ENCODE results near the gene DCK. TPM values are rescaled to one million over a fixed set of nuclear protein-coding genes. Genes with fewer than 3 reads are reported as not detected.
A peak's percentile ranks its signal among the peaks of the same experiment; 100 is the strongest.

DCK gene
- total and polyA plus RNA-seq, 4 donors, result 5.3 to 24.3 (median 12.3) TPM

DNA sequence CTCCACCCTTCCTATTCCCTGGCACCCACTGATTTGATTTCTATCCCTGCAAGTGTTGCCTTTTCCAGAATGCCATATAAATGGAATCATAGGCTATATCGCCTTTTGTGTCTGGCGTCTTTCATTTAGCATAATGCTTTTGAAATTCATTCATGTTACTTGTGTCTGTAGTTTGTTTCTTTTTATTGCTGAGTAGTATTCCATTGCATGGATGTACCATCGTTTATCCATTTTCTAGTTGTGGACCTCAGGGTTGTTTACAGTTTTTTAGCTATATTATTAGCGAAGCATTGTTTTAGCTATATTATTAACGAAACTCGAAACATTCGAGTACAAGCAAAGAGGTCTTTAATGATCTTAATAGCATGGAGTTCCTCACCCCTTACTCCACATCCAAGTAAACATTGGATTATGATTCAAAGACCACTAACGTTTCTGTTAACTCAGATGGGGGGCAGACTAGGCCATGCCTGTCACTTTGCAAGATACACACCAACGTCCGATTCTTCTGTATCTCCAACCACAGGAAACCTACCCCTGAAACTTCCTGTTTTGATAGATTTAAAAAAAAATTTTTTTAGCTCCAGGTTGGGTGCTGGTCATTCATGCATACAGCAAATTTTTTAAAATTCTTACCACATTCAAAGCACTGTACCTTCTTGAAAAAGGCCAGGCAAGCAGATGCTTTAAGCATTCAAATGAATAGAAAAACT, 1.1 kb downstream of the DCK start:
- H3K9me3 ChIP-seq (ENCODE audit: control insufficient read depth in 4 of 4, insufficient read depth in 3 of 4, low read length in 3 of 4), result no peaks in the 10 kb centered on the region
- H3K36me3 ChIP-seq (ENCODE audit: control insufficient read depth in 4 of 4, insufficient read depth in 4 of 4, low read length in 4 of 4), result peaks cover 0 to 8% (median 0%) of the 10 kb centered on the region in 4 donors
- H3K4me3 ChIP-seq, result peak overlapping the region; percentile 63
- TF ChIP-seq CTCF (IDR thresholded peaks at IDR 0.05; ENCODE audit: control extremely low read depth, extremely low read depth), result no peak
- H3K27ac ChIP-seq (ENCODE audit: low read depth in 1 of 2, low read length in 1 of 2), result no peak overlapping the region
- WGBS, 2 donors, result 32 to 54% methylated on average over 10 of the region's 10 CpGs
- DNase-seq, result no peak
- ATAC-seq (ENCODE audit: insufficient read depth, low FRiP score), result no peak
- no peaks in the 10 kb centered on the region for H3K27me3 ChIP-seq (ENCODE audit: control insufficient read depth in 3 of 3, insufficient read depth in 3 of 3, low read length in 2 of 3)
- peak overlapping the region; percentile 87 to 89 for H3K9ac ChIP-seq (ENCODE audit: insufficient read depth in 1 of 2, low read length in 2 of 2)
- peaks cover 5 to 20% (median 6%) of the 10 kb centered on the region in 5 donors for H3K4me1 ChIP-seq (ENCODE audit: control insufficient read depth in 5 of 5, insufficient read depth in 5 of 5, low read length in 5 of 5)

- H3K27ac ChIP-seq (ENCODE audit: low read depth in 1 of 2, low read length in 1 of 2), result no peak overlapping the region
- no peak overlapping the region for H3K9ac ChIP-seq (ENCODE audit: insufficient read depth in 1 of 2, low read length in 2 of 2)
- peaks cover 0 to 8% (median 0%) of the 10 kb centered on the region in 4 donors for H3K36me3 ChIP-seq (ENCODE audit: control insufficient read depth in 4 of 4, insufficient read depth in 4 of 4, low read length in 4 of 4)
- TF ChIP-seq CTCF (IDR thresholded peaks at IDR 0.05; ENCODE audit: control extremely low read depth, extremely low read depth), result no peak
- no peaks in the 10 kb centered on the region for H3K9me3 ChIP-seq (ENCODE audit: control insufficient read depth in 4 of 4, insufficient read depth in 3 of 4, low read length in 3 of 4)
- no peaks in the 10 kb centered on the region for H3K27me3 ChIP-seq (ENCODE audit: control insufficient read depth in 3 of 3, insufficient read depth in 3 of 3, low read length in 2 of 3)
- no peak overlapping the region for H3K4me3 ChIP-seq
- peaks cover 5 to 20% (median 6%) of the 10 kb centered on the region in 5 donors for H3K4me1 ChIP-seq (ENCODE audit: control insufficient read depth in 5 of 5, insufficient read depth in 5 of 5, low read length in 5 of 5)
- ATAC-seq (ENCODE audit: insufficient read depth, low FRiP score) (no peak), DNase-seq (no peak)
- 21 to 60% methylated on average over 4 of the region's 4 CpGs for WGBS, 2 donors
These were observed 2.5 kb downstream of the DCK start for GRCh38 chr4:70996018-70996360.

DNA sequence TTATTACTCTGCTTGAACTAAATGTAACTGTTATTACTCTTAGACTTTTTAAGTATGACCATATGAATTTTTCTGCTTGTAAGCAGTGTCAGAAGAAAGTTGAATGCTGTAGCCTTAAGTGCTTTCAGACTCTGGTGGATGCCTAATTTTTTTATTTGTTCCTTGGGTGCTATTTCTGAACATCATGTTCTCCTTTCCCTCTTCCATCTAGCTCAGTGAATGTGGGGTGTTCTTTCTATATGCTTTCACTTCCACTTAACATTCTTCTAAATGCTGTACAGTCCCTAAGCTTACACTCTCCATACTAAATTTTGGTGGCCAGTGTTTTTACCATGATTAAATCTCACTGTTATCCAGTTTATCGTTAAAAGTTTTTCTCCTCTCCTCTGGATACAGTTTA, 3.6 kb downstream of the DCK start:
- DNase-seq, result no peak
- no peak overlapping the region for H3K9ac ChIP-seq (ENCODE audit: insufficient read depth in 1 of 2, low read length in 2 of 2)
- H3K4me1 ChIP-seq (ENCODE audit: control insufficient read depth in 5 of 5, insufficient read depth in 5 of 5, low read length in 5 of 5), result peaks cover 5 to 20% (median 6%) of the 10 kb centered on the region in 5 donors
- no peak for TF ChIP-seq CTCF (IDR thresholded peaks at IDR 0.05; ENCODE audit: control extremely low read depth, extremely low read depth)
- H3K27me3 ChIP-seq (ENCODE audit: control insufficient read depth in 3 of 3, insufficient read depth in 3 of 3, low read length in 2 of 3), result no peaks in the 10 kb centered on the region
- H3K4me3 ChIP-seq, result no peak overlapping the region
- WGBS, 2 donors, result 52 to 63% methylated on average over 1 of the region's 1 CpG
- H3K9me3 ChIP-seq (ENCODE audit: control insufficient read depth in 4 of 4, insufficient read depth in 3 of 4, low read length in 3 of 4), result no peaks in the 10 kb centered on the region
- H3K36me3 ChIP-seq (ENCODE audit: control insufficient read depth in 4 of 4, insufficient read depth in 4 of 4, low read length in 4 of 4), result peaks cover 0 to 8% (median 0%) of the 10 kb centered on the region in 4 donors
- ATAC-seq (ENCODE audit: insufficient read depth, low FRiP score), result no peak
- no peak overlapping the region for H3K27ac ChIP-seq (ENCODE audit: low read depth in 1 of 2, low read length in 1 of 2)
